Measurements from ENCODE around the gene SLC38A10. TPM values are rescaled to one million over a fixed set of nuclear protein-coding genes. Genes with fewer than 3 reads are reported as not detected.

The SLC38A10 gene
- total RNA-seq, 1 donor from 2014 or later: 71.6 TPM

DNA sequence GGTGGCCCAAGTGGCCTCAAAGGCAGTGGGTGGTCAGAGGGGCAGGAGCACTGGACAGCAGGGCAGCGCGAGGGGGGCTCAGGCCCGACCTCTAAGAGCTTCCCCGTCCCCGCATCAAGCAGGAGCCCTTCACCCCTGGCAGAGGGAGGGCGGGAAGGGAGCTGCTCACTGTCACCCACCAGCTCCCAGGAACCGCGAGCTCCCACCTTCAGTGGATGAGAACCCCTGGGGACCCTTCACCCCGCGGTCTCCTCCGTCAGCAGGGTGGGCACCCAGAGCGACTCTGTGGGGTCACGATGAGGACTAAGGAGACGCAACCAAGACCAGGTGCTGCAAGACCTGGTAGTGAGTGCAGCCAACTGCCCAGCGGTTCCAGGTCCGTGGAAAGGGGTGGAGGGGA lies 86.0 kb downstream of the SLC38A10 start:
- no peak for DNase-seq (ENCODE audit: low read depth)
- no peak for TF ChIP-seq CTCF (conservative IDR thresholded peaks at IDR 0.05; ENCODE audit: low read depth, low read length)

GRCh38 chr17:81208651-81209050 lies 86.5 kb downstream of the SLC38A10 start:
- no peak overlapping the region for H3K4me3 ChIP-seq (ENCODE audit: low read depth, low read length)
- TF ChIP-seq CTCF (conservative IDR thresholded peaks at IDR 0.05; ENCODE audit: low read depth, low read length): no peak
- no peak for DNase-seq (ENCODE audit: low read depth)

More for the DNA sequence above, 86.0 kb downstream of the SLC38A10 start:
- H3K4me3 ChIP-seq (ENCODE audit: low read depth, low read length): no peak overlapping the region

GRCh38 chr17:81207610-81208581 lies 87.2 kb downstream of the SLC38A10 start:
- DNase-seq (ENCODE audit: low read depth): no peak
- H3K4me3 ChIP-seq (ENCODE audit: low read depth, low read length): no peak overlapping the region
- no peak for TF ChIP-seq CTCF (conservative IDR thresholded peaks at IDR 0.05; ENCODE audit: low read depth, low read length)

DNA sequence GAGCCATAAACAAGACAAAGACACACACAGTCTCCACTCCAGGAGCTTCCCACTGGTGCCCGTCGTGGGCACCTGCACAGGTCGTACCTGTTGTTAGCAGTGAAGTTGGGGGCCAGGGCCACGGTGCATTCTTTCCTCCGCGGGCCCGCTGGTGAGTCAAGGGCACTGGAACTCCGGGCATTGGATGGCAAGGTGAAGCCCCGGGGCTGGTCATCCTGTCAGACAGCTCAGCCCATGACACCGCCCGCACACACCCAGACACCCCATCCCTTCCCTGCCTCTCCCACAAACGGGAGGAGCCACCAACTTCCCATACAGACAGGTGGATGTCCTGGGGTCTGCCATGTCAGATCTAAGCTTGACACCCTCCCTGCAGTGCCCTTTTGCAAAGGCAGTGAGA lies 88.5 kb downstream of the SLC38A10 start:
- no peak for TF ChIP-seq CTCF (conservative IDR thresholded peaks at IDR 0.05; ENCODE audit: low read depth, low read length)
- H3K4me3 ChIP-seq (ENCODE audit: low read depth, low read length): no peak overlapping the region
- DNase-seq (ENCODE audit: low read depth): no peak

GRCh38 chr17:81206166-81206565 lies 88.9 kb downstream of the SLC38A10 start:
- TF ChIP-seq CTCF (conservative IDR thresholded peaks at IDR 0.05; ENCODE audit: low read depth, low read length): no peak
- DNase-seq (ENCODE audit: low read depth): no peak
- H3K4me3 ChIP-seq (ENCODE audit: low read depth, low read length): no peak overlapping the region

- no peak for DNase-seq (ENCODE audit: low read depth)
- H3K4me3 ChIP-seq (ENCODE audit: low read depth, low read length): no peak overlapping the region
- TF ChIP-seq CTCF (conservative IDR thresholded peaks at IDR 0.05; ENCODE audit: low read depth, low read length): no peak
These were observed 90.5 kb downstream of the SLC38A10 start for GRCh38 chr17:81204578-81204977.

DNA sequence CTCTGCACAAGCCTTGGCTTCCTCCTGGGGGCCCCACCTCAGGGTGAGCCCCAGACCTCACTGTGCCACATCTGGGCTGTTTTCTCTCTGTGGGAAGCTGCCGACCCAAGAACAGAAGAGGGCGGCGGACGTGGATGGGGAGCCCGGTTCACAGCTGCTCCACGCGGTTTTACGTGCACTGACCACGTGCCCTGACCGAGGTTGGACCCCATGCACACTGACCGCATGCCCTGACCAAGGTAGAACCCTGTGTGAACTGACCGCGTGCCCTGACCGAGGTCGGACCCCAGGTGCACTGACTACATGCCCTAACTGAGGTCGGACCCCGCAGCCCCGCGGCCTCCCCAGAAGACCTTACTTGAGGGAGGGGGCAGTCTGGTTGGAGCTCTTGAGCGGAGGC lies 92.0 kb downstream of the SLC38A10 start:
- no peak for DNase-seq (ENCODE audit: low read depth)
- TF ChIP-seq CTCF (conservative IDR thresholded peaks at IDR 0.05; ENCODE audit: low read depth, low read length): no peak
- H3K4me3 ChIP-seq (ENCODE audit: low read depth, low read length): no peak overlapping the region
